ENCODE results near the gene TRDN. TPM values are rescaled to one million over a fixed set of nuclear protein-coding genes. Genes with fewer than 3 reads are reported as not detected.

The TRDN gene
- total RNA-seq, 3 donors from 2014 or later: 0.96 TPM; not detected in 2

DNA sequence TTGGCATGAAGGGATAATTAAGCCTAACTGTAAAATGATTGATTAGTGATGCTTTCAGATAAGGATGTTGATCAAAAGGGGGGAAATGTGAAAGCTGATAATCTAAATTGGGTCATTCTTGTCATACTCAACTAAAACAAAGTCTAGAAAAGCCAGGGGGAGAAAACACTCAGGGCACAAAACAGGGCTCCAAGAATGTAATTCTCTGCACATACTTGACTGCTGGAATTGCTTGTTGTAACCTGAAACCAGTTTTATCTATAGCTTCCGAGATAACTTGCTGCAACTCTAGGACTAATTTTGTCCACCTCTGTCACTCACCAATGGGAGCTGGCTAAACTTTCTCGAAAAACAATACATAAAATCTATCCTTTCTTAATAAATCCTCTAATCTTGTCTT is 330.4 kb downstream of the TRDN start:
- no peaks in the 10 kb centered on the region for H3K4me1 ChIP-seq
- H3K4me3 ChIP-seq: no peak overlapping the region
- no peaks in the 10 kb centered on the region for H3K27me3 ChIP-seq
- no peaks in the 10 kb centered on the region for H3K36me3 ChIP-seq
- no peak for DNase-seq (ENCODE audit: low spot score in 2 of 2)
- no peaks in the 10 kb centered on the region for H3K9me3 ChIP-seq
- no peak overlapping the region for H3K27ac ChIP-seq
- TF ChIP-seq POLR2A (IDR thresholded peaks at IDR 0.05) (no peak), CTCF (IDR thresholded peaks at IDR 0.05) (no peak), POLR2AphosphoS5 (IDR thresholded peaks at IDR 0.05) (no peak)
- intact Hi-C loops (cut with DNase I; ENCODE audit: low total_unique reads): no loop called here

DNA sequence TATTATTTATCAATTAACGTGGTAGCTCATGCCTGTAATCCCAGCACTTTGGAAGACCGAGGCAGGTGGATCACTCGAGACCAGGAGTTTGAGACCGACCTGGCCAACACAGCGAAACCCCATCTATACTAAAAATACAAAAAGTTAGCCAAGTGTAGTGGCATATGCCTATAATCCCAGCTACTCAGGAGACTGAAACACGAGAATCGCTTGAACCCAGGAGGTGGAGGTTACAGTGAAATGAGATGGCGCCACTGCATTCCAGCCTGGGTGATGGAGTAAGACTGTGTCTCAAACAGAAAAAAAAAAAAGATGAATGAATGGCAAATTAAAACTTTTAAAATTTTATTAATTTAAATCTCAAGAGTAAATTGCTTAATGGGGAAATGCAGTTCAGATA is 341.1 kb downstream of the TRDN start:
- Histone ChIP-seq H3K4me1 (no peaks in the 10 kb centered on the region), H3K36me3 (no peaks in the 10 kb centered on the region), H3K4me3 (no peak overlapping the region), H3K27ac (no peak overlapping the region), H3K9me3 (no peaks in the 10 kb centered on the region), H3K27me3 (no peaks in the 10 kb centered on the region)
- DNase-seq (ENCODE audit: low spot score in 2 of 2): no peak
- TF ChIP-seq POLR2AphosphoS5 (IDR thresholded peaks at IDR 0.05): no peak
- TF ChIP-seq CTCF (IDR thresholded peaks at IDR 0.05): no peak
- no peak for TF ChIP-seq POLR2A (IDR thresholded peaks at IDR 0.05)
- intact Hi-C loops (cut with DNase I; ENCODE audit: low total_unique reads): no loop called here

- no peaks in the 10 kb centered on the region for H3K27me3 ChIP-seq
- no peak overlapping the region for H3K4me3 ChIP-seq
- H3K9me3 ChIP-seq: no peaks in the 10 kb centered on the region
- no peaks in the 10 kb centered on the region for H3K4me1 ChIP-seq
- intact Hi-C loops (cut with DNase I; ENCODE audit: low total_unique reads): no loop called here
- DNase-seq (ENCODE audit: low spot score in 2 of 2): no peak
- H3K36me3 ChIP-seq: no peaks in the 10 kb centered on the region
- H3K27ac ChIP-seq: no peak overlapping the region
- TF ChIP-seq POLR2A (IDR thresholded peaks at IDR 0.05) (no peak), CTCF (IDR thresholded peaks at IDR 0.05) (no peak), POLR2AphosphoS5 (IDR thresholded peaks at IDR 0.05) (no peak)
Measured at GRCh38 chr6:123295181-123295580, 341.6 kb downstream of the TRDN start.

DNA sequence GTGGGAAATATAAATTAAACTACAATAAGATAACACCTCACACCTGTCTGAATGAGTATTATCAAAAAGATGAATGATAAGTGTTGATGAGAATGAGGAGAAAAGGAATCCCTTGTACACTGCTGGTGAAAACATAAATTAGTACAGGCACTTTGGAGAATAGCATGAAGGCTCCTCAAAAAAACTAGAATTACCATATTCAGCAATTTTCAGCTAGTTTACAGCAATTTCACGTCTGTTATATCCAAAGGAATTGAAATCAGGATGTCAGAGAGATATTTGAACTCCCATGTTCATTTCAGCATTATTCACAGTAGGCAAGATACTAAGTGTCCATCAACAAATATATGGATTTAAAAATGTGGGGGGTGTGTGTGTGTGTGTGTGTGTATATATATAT is 348.1 kb downstream of the TRDN start:
- intact Hi-C loops (cut with DNase I; ENCODE audit: low total_unique reads): no loop called here
- Histone ChIP-seq H3K4me3 (no peak overlapping the region), H3K27ac (no peak overlapping the region), H3K27me3 (no peaks in the 10 kb centered on the region), H3K4me1 (no peaks in the 10 kb centered on the region), H3K36me3 (no peaks in the 10 kb centered on the region), H3K9me3 (no peaks in the 10 kb centered on the region)
- DNase-seq (ENCODE audit: low spot score in 2 of 2): no peak
- TF ChIP-seq POLR2AphosphoS5 (IDR thresholded peaks at IDR 0.05) (no peak), CTCF (IDR thresholded peaks at IDR 0.05) (no peak), POLR2A (IDR thresholded peaks at IDR 0.05) (no peak)

DNA sequence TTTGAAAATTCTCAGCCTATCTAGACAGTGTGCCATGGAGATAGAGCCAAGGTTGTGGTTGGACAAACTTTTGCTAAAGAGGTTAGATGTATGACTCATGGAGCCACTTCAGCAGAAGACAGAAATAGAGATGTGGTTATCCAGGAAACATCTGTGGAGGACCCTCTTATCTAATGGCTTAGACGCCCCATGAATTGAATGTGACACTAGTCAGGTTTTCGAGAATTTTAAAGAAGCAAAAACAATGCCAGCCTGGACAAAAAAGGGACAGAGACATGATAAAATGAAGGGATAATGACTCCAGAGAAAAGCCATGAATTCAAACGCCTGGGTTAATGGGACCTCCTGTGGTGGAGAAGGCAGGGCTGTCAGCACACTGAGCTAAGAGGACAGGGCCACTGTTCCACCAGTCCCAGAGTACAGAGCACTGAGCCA is 360.2 kb downstream of the TRDN start:
- H3K9me3 ChIP-seq: no peaks in the 10 kb centered on the region
- DNase-seq (ENCODE audit: low spot score in 2 of 2): no peak
- H3K27me3 ChIP-seq: no peaks in the 10 kb centered on the region
- no peak overlapping the region for H3K4me3 ChIP-seq
- H3K27ac ChIP-seq: no peak overlapping the region
- no peaks in the 10 kb centered on the region for H3K36me3 ChIP-seq
- intact Hi-C loops (cut with DNase I; ENCODE audit: low total_unique reads): no loop called here
- no peak for TF ChIP-seq POLR2AphosphoS5 (IDR thresholded peaks at IDR 0.05)
- TF ChIP-seq CTCF (IDR thresholded peaks at IDR 0.05): no peak
- no peak for TF ChIP-seq POLR2A (IDR thresholded peaks at IDR 0.05)
- no peaks in the 10 kb centered on the region for H3K4me1 ChIP-seq

Measured in breast epithelium (tissue), 4 donors.